ENCODE results near the gene DNAJC17.

GRCh38 chr15:40763801-40764628 is 43.3 kb downstream of the DNAJC17 start, which contains the start of gene GCHFR:
- no peak for TF ChIP-seq REST (IDR thresholded peaks at IDR 0.05)
- TF ChIP-seq CTCF (IDR thresholded peaks at IDR 0.05; ENCODE audit: low read depth, low read length, missing input control), result peak; percentile 43
- TF ChIP-seq MAX (IDR thresholded peaks at IDR 0.05), result no peak

Data from liver (tissue), 2 donors.